GM12878 (cell line): ENCODE results near the gene COL4A1. TPM values are rescaled to one million over a fixed set of nuclear protein-coding genes. Genes with fewer than 3 reads are reported as not detected.

Experiments used
- ATAC-seq: fragments of 200-7000 bp; cut with Tn5 transposase; 3 replicates; pipeline ENCODE4 v1.9.1; 2020; ENCODE audit warnings: mild to moderate bottlenecking, moderate library complexity
- BruUV-seq: library from RNA; stranded (reverse); fragments of 400-500 nt; replicated peaks from 2 replicates; lab custom pipeline; 2021; lab: Mats Ljungman, UMichigan
- CTCF ChIA-PET: fragments of 300-600 bp; sonication (Branson Sonifier 250); formaldehyde crosslinking; extraction: SDS; loops from one replicate; lab custom pipeline; 2021; ENCODE audit warnings: inconsistent platforms; lab: Yijun Ruan, JAX
- POLR2A ChIA-PET: fragments of 350-600 bp; formaldehyde crosslinking; extraction: SDS; loops from one replicate; lab custom pipeline; 2021; ENCODE audit warnings: inconsistent platforms; lab: Charles Lee
- RAD21 ChIA-PET: fragments of 300-600 bp; sonication (Branson Sonifier 250); formaldehyde crosslinking; loops from one replicate; lab custom pipeline; 2023; ENCODE audit warnings: antibody characterized with exemption; ENCODE audit not compliant: unreplicated experiment; lab: Charles Lee
- SMC1A ChIA-PET: fragments of 300-600 bp; sonication (Branson Sonifier 250); formaldehyde crosslinking; loops from one replicate; lab custom pipeline; 2023; ENCODE audit not compliant: unreplicated experiment, uncharacterized antibody; lab: Charles Lee
- DNase-seq: peaks from one replicate; pipeline ENCODE4 v3.0.0-alpha.2; 2011; ENCODE audit warnings: low read depth, low spot score
- FAIRE-seq: peaks from 3 replicates; lab custom pipeline; 2011; peaks lifted over from hg19 to GRCh38; lab: Jason Lieb, UNC
- H2AFZ ChIP-seq: 2 replicates; pipeline ENCODE4 v1.6.0; 2011; ENCODE audit warnings: low read depth, low read length, control low read depth; ENCODE audit not compliant: control insufficient read depth
- H3K27ac ChIP-seq: 2 replicates; pipeline ENCODE4 v1.5.1; 2011; ENCODE audit warnings: control low read depth; ENCODE audit not compliant: control insufficient read depth, insufficient read depth
- H3K27me3 ChIP-seq, 2 experiments: replicated peaks in 1 of 2; 2 replicates each; pipeline versions ENCODE4 v1.6.0 to v1.6.1; 2011; ENCODE audit warnings: low read length in 1 of 2; ENCODE audit not compliant: control insufficient read depth in 2 of 2, insufficient read depth in 2 of 2
- H3K36me3 ChIP-seq, 2 experiments: 2 replicates each; pipeline ENCODE4 v1.5.1; 2011; ENCODE audit warnings: low read length in 1 of 2; ENCODE audit not compliant: control insufficient read depth in 2 of 2, insufficient read depth in 2 of 2
- H3K4me1 ChIP-seq: 2 replicates; pipeline ENCODE4 v1.6.1; 2011; ENCODE audit warnings: mild to moderate bottlenecking, low read length, moderate library complexity, mixed read lengths; ENCODE audit not compliant: control insufficient read depth, insufficient read depth
- H3K4me2 ChIP-seq: 2 replicates; pipeline ENCODE4 v1.6.0; 2011; ENCODE audit warnings: control low read depth; ENCODE audit not compliant: control insufficient read depth, insufficient read depth
- H3K4me3 ChIP-seq: fragments of 200-600 bp; sonication (generic); 2 replicates; pipeline ENCODE4 v1.5.1; 2016
- H3K79me2 ChIP-seq: 2 replicates; pipeline ENCODE4 v1.6.0; 2011; ENCODE audit warnings: low read length; ENCODE audit not compliant: control insufficient read depth, insufficient read depth
- H3K9ac ChIP-seq: 2 replicates; pipeline ENCODE4 v1.8.0; 2011; ENCODE audit warnings: low read length, control low read depth, mixed read lengths; ENCODE audit not compliant: control insufficient read depth, insufficient read depth
- H3K9me3 ChIP-seq: replicated peaks from 3 replicates; pipeline ENCODE4 v1.5.1; 2011; ENCODE audit warnings: mild to moderate bottlenecking, low read length; ENCODE audit not compliant: control insufficient read depth, insufficient read depth
- H4K20me1 ChIP-seq: 2 replicates; pipeline ENCODE4 v1.6.0; 2011; ENCODE audit not compliant: control insufficient read depth, insufficient read depth
- CHD4 ChIP-seq: fragments of 200-600 bp; sonication (generic); IDR thresholded peaks from 2 replicates; pipeline ENCODE4 v1.6.1; 2016; ENCODE audit warnings: mild to moderate bottlenecking
- FOS ChIP-seq: IDR thresholded peaks from 3 replicates; pipeline ENCODE4 v1.6.1; 2011; ENCODE audit warnings: borderline replicate concordance; ENCODE audit not compliant: insufficient read length; ENCODE audit errors: extremely low read depth
- HCFC1 ChIP-seq: fragments of 150-350 bp; IDR thresholded peaks from 2 replicates; pipeline ENCODE4 v1.6.1; 2014; ENCODE audit warnings: low read length
- HDGF ChIP-seq: fragments of 450-650 bp; IDR thresholded peaks from 2 replicates; pipeline ENCODE4 v1.6.1; 2016; ENCODE audit warnings: antibody characterized with exemption
- MYB ChIP-seq: fragments of 150-350 bp; IDR thresholded peaks from 2 replicates; pipeline ENCODE4 v1.6.1; 2014; ENCODE audit warnings: mild to moderate bottlenecking, low read depth, low read length, borderline replicate concordance
- NR2C1 ChIP-seq: fragments of 450-650 bp; IDR thresholded peaks from 2 replicates; pipeline ENCODE4 v1.6.1; 2017; ENCODE audit warnings: antibody characterized with exemption, mild to moderate bottlenecking, moderate library complexity
- NR2C2 ChIP-seq: IDR thresholded peaks from 2 replicates; pipeline ENCODE4 v1.6.1; 2011; ENCODE audit warnings: borderline replicate concordance, low read depth; ENCODE audit not compliant: control insufficient read depth, insufficient read length
- NRF1 ChIP-seq: conservative IDR thresholded peaks from 2 replicates; pipeline ENCODE4 v1.6.1; 2011; ENCODE audit warnings: mild to moderate bottlenecking, low read depth, low read length, improper control_type of control experiment
- SMAD5 ChIP-seq: IDR thresholded peaks from 2 replicates; pipeline ENCODE4 v1.6.1; 2016; ENCODE audit warnings: antibody characterized with exemption, low read depth
- SPI1 ChIP-seq: IDR thresholded peaks from 2 replicates; pipeline ENCODE4 v1.6.1; 2011; ENCODE audit warnings: low read depth, mild to moderate bottlenecking, low read length, moderate library complexity, borderline replicate concordance; ENCODE audit not compliant: insufficient read depth
- TCF12 ChIP-seq: IDR thresholded peaks from 2 replicates; pipeline ENCODE4 v1.6.1; 2011; ENCODE audit warnings: low read depth, mild to moderate bottlenecking, low read length
- ZBTB11 ChIP-seq: fragments of 450-650 bp; formaldehyde crosslinking; IDR thresholded peaks from 2 replicates; pipeline ENCODE4 v1.5.0; 2022; ENCODE audit warnings: mild to moderate bottlenecking, missing genetic modification characterization
- ZNF207 ChIP-seq: fragments of 450-650 bp; IDR thresholded peaks from 2 replicates; pipeline ENCODE4 v1.6.1; 2014; ENCODE audit warnings: antibody characterized with exemption, mild to moderate bottlenecking, borderline replicate concordance
- ZNF592 ChIP-seq: fragments of 450-650 bp; IDR thresholded peaks from 2 replicates; pipeline ENCODE4 v1.6.1; 2017; ENCODE audit warnings: mild to moderate bottlenecking, moderate library complexity
- WGBS: methylation state at CpG from one replicate; pipeline ENCODE4 v1.1.6; 2016; ENCODE audit warnings: low lambda C conversion rate; ENCODE audit not compliant: insufficient replicate concordance, insufficient coverage; ENCODE audit errors: missing lambda C conversion rate; 5-methylcytosine and 5-hydroxymethylcytosine counted together
- in situ Hi-C: fragments of 300-500 bp; cut with MboI; formaldehyde crosslinking; loops from 9 replicates; pipeline ENCODE4 v1.14.3; 2018; ENCODE audit warnings: mixed read lengths
- intact Hi-C: fragments of 100-400 bp; cut with micrococcal nuclease; formaldehyde crosslinking; loops from one replicate; pipeline ENCODE4 v1.14.2; 2022; ENCODE audit not compliant: unreplicated experiment
- polyA plus RNA-seq, 11 experiments: library from polyadenylated mRNA; depleted of rRNA in 4 of 11; unstranded in 6 of 11; stranded (reverse) in 5 of 11; fragments of >200 nt; fragmentation: Nextera tagmentation in 4 of 11; fragmentation: Illumina TruSeq in 1 of 11; extraction: Ambion mirVana in 4 of 11; extraction: Trizol in 1 of 11; gene quantifications; 1 replicate in 1 of 11; 2 replicates in 10 of 11; pipeline versions ENCODE4 v1.2.1 to v1.2.3, GENCODE V29; 2011 to 2016; ENCODE audit warnings: inconsistent platforms in 2 of 11, missing spikeins in 2 of 11, low read depth in 1 of 11
- total RNA-seq, 4 experiments: library from RNA; depleted of rRNA in 3 of 4; stranded (reverse); fragments of >200 nt in 3 of 4; fragmentation: Illumina TruSeq in 1 of 4; extraction: Trizol in 1 of 4; gene quantifications; 2 replicates each; pipeline versions ENCODE4 v1.2.1 to v1.2.3, GENCODE V29; 2013 to 2021

COL4A1 gene
- total and polyA plus RNA-seq, 10 of the 15 experiments (the other 5 are each of a cell fraction or from before 2014, with no cell fraction given), result 0.07 to 0.31 (median 0.13) TPM; not detected in 6

GRCh38 chr13:110162866-110163658 is 143.9 kb downstream of the COL4A1 start:
- FAIRE-seq, result no peak
- BruUV-seq, result no TSS peak
- CTCF ChIA-PET, result no interaction called here
- TF ChIP-seq ZBTB11 (no peak), ZNF592 (no peak), MYB (no peak), SPI1 (no peak), HDGF (no peak), HCFC1 (no peak), NR2C1 (no peak), FOS (no peak), TCF12 (no peak), CHD4 (no peak), NRF1 (no peak), SMAD5 (no peak), NR2C2 (no peak), ZNF207 (no peak)

More at GRCh38 chr13:110162866-110163658, 143.9 kb downstream of the COL4A1 start:
- SMC1A ChIA-PET, result interaction anchor here (0.6 to 1.3 kb wide), 2 partner anchors 14 to 550 kb away, joined by 3 to 4 read pairs; no protein-coding TSS in a partner anchor
- H3K27ac ChIP-seq, result no peak overlapping the region
- no peak for ATAC-seq
- in situ Hi-C loops, result no loop called here
- H3K4me2 ChIP-seq, result no peak overlapping the region
- no peak overlapping the region for H2AFZ ChIP-seq
- H3K4me1 ChIP-seq, result no peaks in the 10 kb centered on the region
- H3K9ac ChIP-seq, result no peak overlapping the region
- no peaks in the 10 kb centered on the region for H3K9me3 ChIP-seq
- no peaks in the 10 kb centered on the region; a peak in 2 of 4 replicates for H3K27me3 ChIP-seq
- no peak overlapping the region for H3K4me3 ChIP-seq
- RAD21 ChIA-PET, result no interaction called here
- WGBS, result 25% methylated on average over 11 of the region's 11 CpGs
- H3K79me2 ChIP-seq, result no peaks in the 10 kb centered on the region
- DNase-seq, result no peak
- no peaks in the 10 kb centered on the region for H3K36me3 ChIP-seq
- H4K20me1 ChIP-seq, result no peaks in the 10 kb centered on the region; the same call in 1 of the 2 replicates
- intact Hi-C loops, result no loop called here
- POLR2A ChIA-PET, result interaction anchor here (0.6 kb wide), 1 partner anchor 80 kb away, joined by 3 read pairs; no protein-coding TSS in a partner anchor
